Mucosa of descending colon (tissue), 3 donors: Measurements from ENCODE around the gene LRG1. TPM values are rescaled to one million over a fixed set of nuclear protein-coding genes. Genes with fewer than 3 reads are reported as not detected.

Experiments
- ATAC-seq: fragments of 200-7000 bp; cut with Tn5 transposase; one replicate; pipeline ENCODE4 v1.9.1; 2020; ENCODE audit warnings: mild to moderate bottlenecking, moderate library complexity
- DNase-seq, 3 donors: peaks; one replicate each; pipeline ENCODE4 v3.0.0-alpha.2; 2020
- H3K36me3 ChIP-seq: fragments of 200-600 bp; one replicate; pipeline ENCODE4 v1.8.0; 2021; ENCODE audit warnings: low read depth, mild to moderate bottlenecking
- H3K4me1 ChIP-seq: fragments of 200-600 bp; one replicate; pipeline ENCODE4 v1.8.0; 2021; ENCODE audit warnings: low read depth, mild to moderate bottlenecking
- H3K4me3 ChIP-seq: fragments of 200-600 bp; one replicate; pipeline ENCODE4 v1.8.0; 2021; ENCODE audit warnings: mild to moderate bottlenecking
- H3K9me3 ChIP-seq: fragments of 200-600 bp; one replicate; pipeline ENCODE4 v1.8.0; 2021; ENCODE audit warnings: mild to moderate bottlenecking
- CTCF ChIP-seq: fragments of 200-600 bp; IDR thresholded peaks from one replicate; pipeline ENCODE4 v1.8.0; 2022; ENCODE audit warnings: antibody characterized with exemption, mild to moderate bottlenecking
- intact Hi-C, 2 donors: fragments of 100-400 bp; cut with DNase I in 1 of 2; cut with micrococcal nuclease in 1 of 2; formaldehyde crosslinking; loops; one replicate each; pipeline versions ENCODE4 v1.11.0 to v1.11.1; 2022; cut with DNase I, micrococcal nuclease
- total RNA-seq, 3 donors: library from RNA; stranded (reverse); fragmentation: NEBNext Ultra II Directional in 2 of 3; extraction: Animal tissue kit (Norgen Biotek cat#: 25700) in 2 of 3; gene quantifications; one replicate each; pipeline versions ENCODE4 v1.2.1 to v1.2.4, GENCODE V29; 2021 to 2023
- donor health status: DM: no; HTN: no; CAD: no; lungs with moderate emphysema.
- donor health status: DM: no; HTN: no; CAD: no.
- donor health status: DM: no; HTN: yes; CAD: no.

Gene LRG1
- total RNA-seq, 3 donors from 2014 or later: 7.9 to 25.0 (median 22.8) TPM

DNA sequence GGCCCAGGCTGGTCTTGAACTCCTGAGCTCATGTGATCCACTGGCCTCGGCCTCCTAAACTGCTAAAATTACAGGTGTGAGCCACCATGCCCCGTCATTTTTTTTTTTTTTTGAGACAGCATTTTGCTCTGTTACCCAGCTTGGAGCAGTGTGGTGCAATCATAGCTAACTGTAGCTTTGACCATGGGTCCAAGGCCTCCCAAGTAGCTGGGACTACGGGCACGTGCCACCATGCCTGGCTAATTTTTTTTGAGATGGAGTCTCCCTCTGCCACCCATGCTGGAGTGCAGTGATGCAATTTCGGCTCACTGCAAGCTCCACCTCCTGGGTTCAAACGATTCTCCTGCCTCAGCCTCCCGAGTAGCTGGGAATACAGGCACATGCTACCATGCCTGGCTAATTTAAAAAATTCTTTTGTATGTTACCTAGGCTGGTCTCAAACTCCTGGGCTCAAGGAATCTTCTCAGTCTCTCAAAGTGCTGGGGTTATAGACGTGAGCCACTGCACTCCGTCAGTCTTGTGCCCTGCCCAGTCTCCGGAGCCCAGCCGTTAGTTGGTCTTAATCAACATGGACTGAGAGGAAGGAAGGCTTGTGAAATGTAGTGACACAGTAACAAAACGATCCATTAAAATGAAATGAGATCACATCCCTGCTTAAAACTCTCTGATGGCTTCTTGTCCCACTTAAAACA lies 1.4 kb upstream of the LRG1 start:
- H3K36me3 ChIP-seq: no peaks in the 10 kb centered on the region
- H3K4me3 ChIP-seq: no peak overlapping the region
- no peak for ATAC-seq
- no peak for DNase-seq
- H3K4me1 ChIP-seq: peaks cover under 1% of the 10 kb centered on the region
- intact Hi-C loops: no loop called here
- H3K9me3 ChIP-seq: no peaks in the 10 kb centered on the region
- no peak for TF ChIP-seq CTCF

- intact Hi-C loops: no loop called here
- no peak for DNase-seq
- Histone ChIP-seq H3K4me3 (no peak overlapping the region), H3K4me1 (peaks cover 13% of the 10 kb centered on the region), H3K9me3 (no peaks in the 10 kb centered on the region), H3K36me3 (no peaks in the 10 kb centered on the region)
- no peak for ATAC-seq
- TF ChIP-seq CTCF: no peak
These were observed 605 bp downstream of the LRG1 start for GRCh38 chr19:4539169-4539692.

- Histone ChIP-seq H3K4me3 (no peak overlapping the region), H3K9me3 (no peaks in the 10 kb centered on the region), H3K36me3 (no peaks in the 10 kb centered on the region), H3K4me1 (peaks cover 13% of the 10 kb centered on the region)
- DNase-seq: no peak
- intact Hi-C loops: no loop called here
- ATAC-seq: no peak
- no peak for TF ChIP-seq CTCF
These were observed 1.3 kb downstream of the LRG1 start for GRCh38 chr19:4538601-4538954.

- Histone ChIP-seq H3K4me3 (no peak overlapping the region), H3K36me3 (no peaks in the 10 kb centered on the region), H3K4me1 (peaks cover 13% of the 10 kb centered on the region), H3K9me3 (no peaks in the 10 kb centered on the region)
- no peak for TF ChIP-seq CTCF
- no peak for ATAC-seq
- intact Hi-C loops: no loop called here
- no peak for DNase-seq
These were observed 1.8 kb downstream of the LRG1 start for GRCh38 chr19:4537953-4538600.

GRCh38 chr19:4536798-4537197 lies 3.0 kb downstream of the LRG1 start:
- H3K4me1 ChIP-seq: peaks cover 13% of the 10 kb centered on the region
- no peak overlapping the region for H3K4me3 ChIP-seq
- H3K9me3 ChIP-seq: no peaks in the 10 kb centered on the region
- H3K36me3 ChIP-seq: no peaks in the 10 kb centered on the region
- DNase-seq (no peak), ATAC-seq (no peak)
- no peak for TF ChIP-seq CTCF
- intact Hi-C loops: no loop called here
